H1 (cell line): Measurements from ENCODE around the gene ZNF100. TPM values are rescaled to one million over a fixed set of nuclear protein-coding genes. Genes with fewer than 3 reads are reported as not detected.

ENCODE experiments used
- CTCF ChIA-PET: fragments of 300-600 bp; sonication (Branson Sonifier 250); formaldehyde crosslinking; loops from one replicate; lab custom pipeline; 2021; ENCODE audit not compliant: partially characterized antibody; lab: Charles Lee
- POLR2A ChIA-PET: fragments of 300-600 bp; sonication (Branson Sonifier 250); formaldehyde crosslinking; loops from one replicate; lab custom pipeline; 2021; ENCODE audit warnings: inconsistent platforms; ENCODE audit not compliant: partially characterized antibody; lab: Charles Lee
- DNase-seq, 2 experiments: peaks; one replicate each; pipeline versions ENCODE4 v3.0.0 to v3.0.0-alpha.2; 2010 to 2022; ENCODE audit warnings: low spot score in 2 of 2, low read depth in 1 of 2, mixed read lengths in 1 of 2
- FAIRE-seq: peaks from 2 replicates; lab custom pipeline; 2011; peaks lifted over from hg19 to GRCh38; lab: Jason Lieb, UNC
- H2AFZ ChIP-seq: 2 replicates; pipeline ENCODE4 v1.8.1; 2012; ENCODE audit warnings: low read length, inconsistent platforms
- H2AK5ac ChIP-seq: 2 replicates; pipeline ENCODE4 v1.6.1; 2013; ENCODE audit warnings: low read depth, low read length
- H2BK120ac ChIP-seq: replicated peaks from 2 replicates; pipeline ENCODE3; 2013; ENCODE audit warnings: low read depth, low read length, inconsistent platforms
- H2BK12ac ChIP-seq: 2 replicates; pipeline ENCODE4 v1.6.1; 2013; ENCODE audit warnings: low read depth, low read length
- H2BK15ac ChIP-seq: 2 replicates; pipeline ENCODE4 v1.6.1; 2013; ENCODE audit warnings: low read length
- H2BK20ac ChIP-seq: 2 replicates; pipeline ENCODE4 v1.6.1; 2013; ENCODE audit warnings: low read length
- H2BK5ac ChIP-seq: 2 replicates; pipeline ENCODE4 v1.6.1; 2013; ENCODE audit warnings: low read depth, low read length
- H3K14ac ChIP-seq: 2 replicates; pipeline ENCODE4 v1.6.1; 2013; ENCODE audit warnings: inconsistent platforms; ENCODE audit not compliant: insufficient read length
- H3K18ac ChIP-seq: 2 replicates; pipeline ENCODE4 v1.6.1; 2013; ENCODE audit warnings: low read length; ENCODE audit errors: extremely low read depth
- H3K23ac ChIP-seq: 2 replicates; pipeline ENCODE4 v1.6.1; 2013; ENCODE audit warnings: inconsistent platforms; ENCODE audit not compliant: insufficient read length
- H3K23me2 ChIP-seq: 2 replicates; pipeline ENCODE4 v1.6.1; 2013; ENCODE audit warnings: low read depth, low read length
- H3K27ac ChIP-seq: 2 replicates; pipeline ENCODE4 v1.6.1; 2011; ENCODE audit warnings: low read depth, low read length, inconsistent platforms
- H3K27me3 ChIP-seq, 4 experiments: replicated peaks in 1 of 4; 1 replicate in 1 of 4; 2 replicates in 3 of 4; pipeline versions ENCODE4 v1.6.1 to v1.8.1; 2011 to 2013; ENCODE audit warnings: low read length in 3 of 4, mild to moderate bottlenecking in 3 of 4, inconsistent platforms in 2 of 4, mixed read lengths in 2 of 4, moderate library complexity in 1 of 4; ENCODE audit not compliant: control insufficient read depth in 3 of 4, insufficient read depth in 3 of 4; ENCODE audit errors: extremely low read depth in 1 of 4
- H3K36me3 ChIP-seq, 4 experiments: 2 replicates each; pipeline versions ENCODE4 v1.6.1 to v1.8.1; 2011 to 2013; ENCODE audit warnings: mild to moderate bottlenecking in 4 of 4, low read length in 3 of 4, moderate library complexity in 2 of 4, control low read depth in 1 of 4, inconsistent platforms in 1 of 4; ENCODE audit not compliant: insufficient read depth in 4 of 4, control insufficient read depth in 2 of 4
- H3K4ac ChIP-seq: replicated peaks from 2 replicates; pipeline ENCODE3; 2013; ENCODE audit warnings: low read length, low read depth, mixed read lengths, inconsistent platforms; ENCODE audit not compliant: insufficient read length
- H3K4me1 ChIP-seq, 4 experiments: replicated peaks in 1 of 4; 1 replicate in 1 of 4; 2 replicates in 3 of 4; pipeline versions ENCODE4 v1.6.1 to v1.8.1; 2011 to 2013; ENCODE audit warnings: low read length in 3 of 4, inconsistent platforms in 2 of 4, mixed read lengths in 1 of 4; ENCODE audit not compliant: insufficient read depth in 4 of 4, control insufficient read depth in 3 of 4
- H3K4me2 ChIP-seq, 2 experiments: 2 replicates each; pipeline versions ENCODE4 v1.6.1 to v1.8.1; 2011 to 2013; ENCODE audit warnings: low read depth in 2 of 2, low read length in 2 of 2, control low read depth in 1 of 2, inconsistent platforms in 1 of 2, mild to moderate bottlenecking in 1 of 2; ENCODE audit not compliant: insufficient read depth in 1 of 2
- H3K4me3 ChIP-seq, 4 experiments: fragments of 200-600, 300-600 bp in 1 of 4; sonication (generic), shearing (Covaris generic), sonication (Bioruptor Twin) in 1 of 4; 2 replicates each; pipeline versions ENCODE4 v1.5.1 to v1.8.1; 2011 to 2016; ENCODE audit warnings: low read length in 4 of 4, low read depth in 3 of 4, control low read depth in 2 of 4, inconsistent platforms in 2 of 4, mild to moderate bottlenecking in 2 of 4, mixed read lengths in 1 of 4, moderate library complexity in 1 of 4; ENCODE audit not compliant: insufficient read depth in 2 of 4; ENCODE audit errors: extremely low read depth in 1 of 4
- H3K56ac ChIP-seq: replicated peaks from 2 replicates; pipeline ENCODE3; 2013; ENCODE audit warnings: low read depth, mild to moderate bottlenecking, mixed read lengths, low read length, inconsistent platforms; ENCODE audit not compliant: insufficient read length
- H3K79me1 ChIP-seq: 2 replicates; pipeline ENCODE4 v1.6.1; 2013; ENCODE audit warnings: low read depth, low read length, control low read depth
- H3K79me2 ChIP-seq, 2 experiments: 2 replicates each; pipeline versions ENCODE4 v1.6.1 to v1.8.1; 2012 to 2013; ENCODE audit warnings: low read length in 2 of 2, mild to moderate bottlenecking in 2 of 2, inconsistent platforms in 1 of 2; ENCODE audit not compliant: insufficient read depth in 2 of 2, control insufficient read depth in 1 of 2
- H3K9ac ChIP-seq, 4 experiments: replicated peaks in 1 of 4; 1 replicate in 1 of 4; 2 replicates in 3 of 4; pipeline versions ENCODE4 v1.6.1 to v1.8.1; 2011 to 2013; ENCODE audit warnings: low read depth in 3 of 4, low read length in 3 of 4, control low read depth in 2 of 4, mild to moderate bottlenecking in 2 of 4, moderate library complexity in 2 of 4, inconsistent platforms in 1 of 4; ENCODE audit errors: extremely low read depth in 1 of 4
- H3K9me3 ChIP-seq, 2 experiments: 2 replicates each; pipeline versions ENCODE4 v1.6.1 to v1.8.1; 2012 to 2013; ENCODE audit warnings: mild to moderate bottlenecking in 2 of 2, moderate library complexity in 2 of 2, control low read depth in 1 of 2, inconsistent platforms in 1 of 2, low read depth in 1 of 2, low read length in 1 of 2, mixed read lengths in 1 of 2; ENCODE audit not compliant: insufficient read depth in 2 of 2
- H4K20me1 ChIP-seq, 2 experiments: replicated peaks in 1 of 2; 2 replicates each; pipeline versions ENCODE3 to v1.8.1; 2011 to 2013; ENCODE audit warnings: inconsistent platforms in 2 of 2, low read length in 2 of 2, mild to moderate bottlenecking in 1 of 2; ENCODE audit not compliant: insufficient read depth in 2 of 2, control insufficient read depth in 1 of 2
- H4K5ac ChIP-seq: 2 replicates; pipeline ENCODE4 v1.6.1; 2013; ENCODE audit warnings: low read length, low read depth, mixed read lengths, inconsistent platforms; ENCODE audit not compliant: insufficient read length
- H4K8ac ChIP-seq: 2 replicates; pipeline ENCODE4 v1.8.0; 2013; ENCODE audit warnings: mild to moderate bottlenecking, moderate library complexity, low read length, inconsistent platforms; ENCODE audit not compliant: insufficient read depth; ENCODE audit errors: extremely low read depth
- H4K91ac ChIP-seq: replicated peaks from 2 replicates; pipeline ENCODE3; 2013; ENCODE audit warnings: low read length, mixed read lengths, inconsistent platforms; ENCODE audit not compliant: insufficient read length
- CHD2 ChIP-seq: IDR thresholded peaks from 2 replicates; pipeline ENCODE4 v1.6.1; 2012; ENCODE audit warnings: low read length, improper control_type of control experiment
- JUND ChIP-seq: IDR thresholded peaks from 2 replicates; pipeline ENCODE4 v1.6.1; 2011; ENCODE audit warnings: mild to moderate bottlenecking, improper control_type of control experiment, low read length
- NRF1 ChIP-seq: IDR thresholded peaks from 2 replicates; pipeline ENCODE4 v1.6.1; 2011; ENCODE audit warnings: mild to moderate bottlenecking, low read depth, low read length, improper control_type of control experiment
- PHF8 ChIP-seq: fragments of 200-600 bp; sonication (generic); conservative IDR thresholded peaks from 2 replicates; pipeline ENCODE4 v1.7.1; 2012; ENCODE audit warnings: low read depth, mild to moderate bottlenecking, inconsistent platforms, low read length, moderate library complexity
- RBBP5 ChIP-seq: IDR thresholded peaks from 2 replicates; pipeline ENCODE4 v1.7.1; 2012; ENCODE audit warnings: low read depth, mild to moderate bottlenecking, inconsistent platforms, low read length, moderate library complexity, borderline replicate concordance
- RFX5 ChIP-seq: IDR thresholded peaks from 2 replicates; pipeline ENCODE4 v1.6.1; 2011; ENCODE audit warnings: low read depth, low read length, improper control_type of control experiment, borderline replicate concordance
- SP2 ChIP-seq: IDR thresholded peaks from 2 replicates; pipeline ENCODE4 v1.6.1; 2012; ENCODE audit warnings: mild to moderate bottlenecking, low read length, inconsistent platforms
- TAF7 ChIP-seq: optimal IDR thresholded peaks from 2 replicates; pipeline ENCODE3; 2011; ENCODE audit warnings: low read depth, mild to moderate bottlenecking, inconsistent platforms, low read length, moderate library complexity, borderline replicate concordance
- YY1 ChIP-seq: IDR thresholded peaks from 2 replicates; pipeline ENCODE4 v1.6.1; 2011; ENCODE audit warnings: low read depth, mild to moderate bottlenecking, low read length
- WGBS, 2 experiments: shearing (Covaris generic) in 1 of 2; methylation state at CpG; one replicate each; pipeline versions ENCODE4 v1.1.6 to v1.1.7; 2013 to 2015; ENCODE audit warnings: low lambda C conversion rate in 2 of 2, mixed read lengths in 2 of 2, inconsistent platforms in 1 of 2, low coverage in 1 of 2, missing lambda C conversion rate in 1 of 2; ENCODE audit not compliant: insufficient replicate concordance in 2 of 2, insufficient coverage in 1 of 2, insufficient read length in 1 of 2; ENCODE audit errors: extremely low coverage in 1 of 2, missing lambda C conversion rate in 1 of 2; 5-methylcytosine and 5-hydroxymethylcytosine counted together
- long read RNA-seq, 2 experiments: library from RNA in 1 of 2; library from capped mRNA in 1 of 2; stranded (forward); transcript quantifications; one replicate each; pipeline ENCODE4 v2.0.0, GENCODE V29; 2021; ENCODE audit warnings: inconsistent platforms in 1 of 2
- polyA minus RNA-seq, 3 experiments: library from RNA; depleted of rRNA, polyadenylated mRNA; stranded (reverse); fragments of >200 nt; gene quantifications; 1 replicate in 2 of 3; 2 replicates in 1 of 3; pipeline ENCODE4 v1.2.3, GENCODE V29; 2011
- polyA plus RNA-seq, 7 experiments: library from polyadenylated mRNA; depleted of rRNA in 3 of 7; stranded (reverse) in 5 of 7; unstranded in 2 of 7; fragments of >200 nt in 5 of 7; fragments of 200-250 nt in 2 of 7; gene quantifications; 1 replicate in 5 of 7; 2 replicates in 1 of 7; 4 replicates in 1 of 7; pipeline versions ENCODE4 v1.2.1 to v1.2.3, GENCODE V29; 2011 to 2013; ENCODE audit warnings: missing spikeins in 2 of 7, mixed read lengths in 2 of 7
- total RNA-seq: library from RNA; stranded (reverse); fragmentation: NEBNext Ultra II Directional; extraction: Animal tissue kit (Norgen Biotek cat#: 25700); gene quantifications from 2 replicates; pipeline ENCODE4 v1.2.1, GENCODE V29; 2021

The ZNF100 gene
- total RNA-seq (30.8 and 34.5 TPM in 2 replicates), polyA plus RNA-seq (2011; rRNA removed) (3.1 and 4.9 TPM in 2 replicates), polyA minus RNA-seq (2011; rRNA and poly(A)+ RNA removed) (20.6 and 40.1 TPM in 2 replicates)
- polyA plus RNA-seq (2011; cell fraction: cytosol; rRNA removed), result 6.0 TPM
- 4.8 TPM for polyA plus RNA-seq (2011; cell fraction: nucleus; rRNA removed)
- 12.8 to 19.8 TPM (median 14.7 TPM) in 4 replicates for polyA plus RNA-seq (2012, experiment 1 of 2)
- 1.1 TPM for polyA plus RNA-seq (2012, experiment 2 of 2)
- 17.6 TPM for polyA plus RNA-seq (2013, experiment 1 of 2)
- polyA plus RNA-seq (2013, experiment 2 of 2), result 16.1 TPM
- 23.3 TPM for polyA minus RNA-seq (2011; cell fraction: cytosol; rRNA and poly(A)+ RNA removed)
- 44.2 TPM for polyA minus RNA-seq (2011; cell fraction: nucleus; rRNA and poly(A)+ RNA removed)
- long read RNA-seq, experiment 1, full-length matches to known transcripts, result 2 of 16 reads
- long read RNA-seq, experiment 1, partial matches to known transcripts, result 0 of 16 reads
- long read RNA-seq, experiment 1, other reads (novel, unspliced or antisense), result 14 of 16 reads
- long read RNA-seq, experiment 2, full-length matches to known transcripts, result 3 of 7 reads
- long read RNA-seq, experiment 2, partial matches to known transcripts, result 0 of 7 reads
- long read RNA-seq, experiment 2, other reads (novel, unspliced or antisense), result 4 of 7 reads

DNA sequence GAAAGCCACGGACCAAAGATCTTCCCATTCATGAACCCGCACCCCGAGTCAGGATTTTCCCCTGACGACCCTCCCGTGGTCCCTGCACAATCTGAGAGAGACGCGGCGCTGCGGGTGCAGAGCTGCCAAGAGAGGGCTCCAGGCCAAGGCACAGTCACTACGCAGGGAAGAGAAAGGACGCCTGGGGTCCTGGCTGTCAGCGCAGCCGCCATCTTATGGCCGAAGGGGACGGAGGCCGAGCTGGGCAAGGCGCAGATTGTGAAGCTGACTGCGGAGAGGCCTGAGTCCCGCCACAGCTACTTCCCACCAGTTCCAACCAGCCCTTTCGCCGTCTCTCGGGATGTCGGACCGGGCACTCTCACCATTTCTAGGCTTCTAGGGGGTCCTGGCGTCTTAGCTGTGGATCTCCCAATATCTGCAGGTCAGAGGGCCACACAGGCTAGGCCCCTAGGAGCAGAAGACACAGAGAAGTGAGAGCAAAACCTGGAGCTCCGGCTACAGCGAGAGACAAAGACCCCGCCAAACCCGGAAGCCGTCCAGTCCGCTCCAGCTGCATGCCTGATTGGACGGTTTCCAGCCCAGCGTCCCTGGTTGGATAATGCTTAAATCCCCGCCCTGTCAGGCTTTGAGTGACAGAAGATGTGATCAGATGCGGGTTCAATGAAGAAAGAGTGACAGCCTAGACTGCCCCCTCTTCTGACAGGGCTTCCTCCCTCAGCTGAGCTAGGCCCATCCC, at the start of gene ZNF100:
Gene ZNF100 (minus strand): TSS at position 515 of the 736 bp plus-strand sequence. CDS start 150 bp downstream, at position 365.
- WGBS, 2 experiments, result 2% methylated on average over 35 of the region's 35 CpGs; no CpG with 5 or more reads in 1 of the 2 experiments
- Histone ChIP-seq H2BK20ac (no peak within 1 kb of the TSS), H3K23ac (no peak within 1 kb of the TSS), H3K56ac (peak within 1 kb of the TSS; percentile 78), H2BK5ac (peak within 1 kb of the TSS; percentile 97), H3K36me3 (peaks cover 6 to 33% (median 20%) of the 10 kb centered on the region in 4 experiments; a peak in 7 of 8 replicates), H2AK5ac (no peak within 1 kb of the TSS), H3K4me2 (peak within 1 kb of the TSS; percentile 19 to 71), H3K27me3 (no peaks in the 10 kb centered on the region), H3K79me1 (no peaks in the 10 kb centered on the region), H3K4me1 (no peaks in the 10 kb centered on the region; a peak in 1 of 7 replicates), H3K9ac (peak within 1 kb of the TSS; percentile 96 to 99 (median 99)), H2AFZ (peak within 1 kb of the TSS; percentile 98), H3K14ac (no peak within 1 kb of the TSS), H3K4ac (no peak within 1 kb of the TSS), H4K5ac (peak within 1 kb of the TSS; percentile 68), H3K23me2 (no peaks in the 10 kb centered on the region), H4K20me1 (no peaks in the 10 kb centered on the region), H2BK15ac (no peak within 1 kb of the TSS), H4K8ac (peak within 1 kb of the TSS; percentile 99), H3K27ac (peak within 1 kb of the TSS; percentile 96), H2BK120ac (no peak within 1 kb of the TSS), H3K79me2 (peaks cover 0 to 40% of the 10 kb centered on the region in 2 experiments; a peak in 2 of 4 replicates), H3K18ac (peak within 1 kb of the TSS; percentile 83), H3K4me3 (peak within 1 kb of the TSS; percentile 87 to 99 (median 98)), H4K91ac (no peak within 1 kb of the TSS), H3K9me3 (no peaks in the 10 kb centered on the region; a peak in 1 of 4 replicates), H2BK12ac (no peak within 1 kb of the TSS; the same call in 1 of the 2 replicates)
- ChIA-PET POLR2A (interaction anchor here (0.6 to 2.9 kb wide), 26 partner anchors 8 to 1529 kb away, joined by 3 to 25 read pairs (median 4); partner anchors contain the start of genes ZNF429, ZNF43 and ZNF738), CTCF (interaction anchor here (0.8 to 1.5 kb wide), 5 partner anchors 54 to 283 kb away, joined by 3 to 7 read pairs (median 4); no protein-coding TSS in a partner anchor)
- peak; percentile 95 for FAIRE-seq
- DNase-seq, result peak; percentile 79 to 87
- no peak for TF ChIP-seq JUND
- TF ChIP-seq NRF1, result no peak
- TF ChIP-seq CHD2, result peak; percentile 79
- peak; percentile 42; the same call in 1 of the 2 replicates for TF ChIP-seq RBBP5
- peak; percentile 93 for TF ChIP-seq PHF8
- TF ChIP-seq YY1, result peak; percentile 93
- peak; percentile 46; the same call in 1 of the 2 replicates for TF ChIP-seq SP2
- TF ChIP-seq RFX5, result no peak
- peak; percentile 87 for TF ChIP-seq TAF7
